Inferior parietal cortex (tissue), 1 donor: ENCODE measurements around the gene LEKR1.
"Not testable (repeated sequence)": the region's sequence is repeated elsewhere in the genome, so short reads cannot be mapped to it uniquely, and the experiment has no call there.

ENCODE experiments used
- DNase-seq: peaks from one replicate; pipeline ENCODE4 v3.0.0-alpha.2; 2016; ENCODE audit errors: extremely low spot score

The LEKR1 gene

DNA sequence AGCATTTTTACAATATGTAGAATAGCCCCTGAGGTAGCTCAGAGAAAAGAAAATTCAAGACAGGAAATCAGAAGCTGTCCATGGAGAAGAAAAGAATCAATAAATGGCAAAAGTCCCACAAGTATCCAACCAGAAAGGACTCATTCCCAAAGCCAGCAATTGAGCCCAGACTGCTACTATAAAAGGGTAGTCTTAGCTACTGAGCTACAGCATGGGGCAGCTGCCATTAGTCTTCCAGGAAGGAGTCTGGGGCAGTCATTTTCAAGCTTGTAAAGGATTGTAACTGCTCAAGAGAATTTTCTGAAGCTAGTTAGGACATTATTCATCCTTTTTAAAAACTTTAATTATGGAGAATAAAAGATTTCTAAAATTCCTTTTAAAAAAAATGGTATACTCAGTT lies 10.5 kb downstream of the LEKR1 start:
- no peak for DNase-seq

GRCh38 chr3:156837115-156837514 lies 11.0 kb downstream of the LEKR1 start:
- no peak for DNase-seq

DNA sequence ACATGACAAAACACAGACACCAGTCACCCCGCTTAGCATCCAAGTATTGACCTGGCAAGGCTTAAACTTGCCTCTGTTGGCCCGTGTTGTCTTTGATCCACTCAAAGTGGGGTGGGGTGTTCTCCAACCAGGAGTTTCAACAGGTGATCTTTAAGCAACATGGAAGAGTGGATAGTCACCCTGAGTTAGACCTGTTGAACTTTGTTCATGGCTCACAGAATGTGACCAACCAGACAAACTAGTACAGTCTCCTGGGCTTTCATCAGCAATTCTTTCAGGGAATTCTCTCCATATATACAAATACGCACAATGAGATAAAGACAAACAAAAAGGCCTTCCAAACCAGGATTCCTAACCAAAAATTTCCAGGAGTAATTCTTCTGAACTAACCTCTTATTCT lies 11.9 kb downstream of the LEKR1 start:
- DNase-seq = no peak

DNA sequence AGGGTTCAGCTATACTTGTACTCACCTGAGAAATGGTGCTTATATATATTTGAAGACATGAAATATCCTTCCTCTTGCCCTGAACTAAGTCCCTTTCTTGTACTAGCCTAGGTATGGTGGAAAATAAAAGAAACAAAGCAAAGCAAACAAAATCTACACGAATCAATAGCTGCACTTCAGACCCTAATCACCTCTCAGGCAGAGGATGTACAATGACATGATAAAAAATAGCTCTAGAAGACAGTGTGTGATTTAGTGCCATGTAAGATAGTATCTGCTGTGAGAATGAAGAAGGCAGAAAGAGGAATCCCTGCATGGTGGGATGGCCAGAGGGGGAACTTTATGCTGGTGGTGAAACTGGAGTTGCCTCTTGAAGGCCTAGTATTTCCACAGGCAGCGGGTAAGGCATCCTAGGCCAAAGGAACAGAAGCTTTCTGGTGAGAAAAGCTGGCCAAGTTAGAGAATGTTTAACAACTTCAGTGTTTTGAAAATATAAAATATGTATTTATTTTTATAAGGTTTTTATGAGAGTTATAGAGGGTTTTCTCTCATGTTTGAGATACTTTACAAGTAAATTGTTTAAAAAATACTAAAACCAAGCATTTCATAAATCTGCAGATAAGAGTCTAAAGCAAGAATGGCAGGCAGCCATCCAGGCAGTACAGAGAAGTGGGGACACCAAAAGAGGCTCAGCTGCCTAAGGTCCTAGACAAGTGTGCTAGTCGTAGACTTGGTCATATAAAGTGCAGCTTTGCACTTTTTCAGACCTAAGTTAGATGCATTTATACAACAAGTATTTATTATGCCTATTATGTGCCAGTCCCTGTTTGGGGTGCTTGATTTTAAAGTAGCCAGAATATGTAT lies 14.9 kb downstream of the LEKR1 start:
- DNase-seq = no peak

DNA sequence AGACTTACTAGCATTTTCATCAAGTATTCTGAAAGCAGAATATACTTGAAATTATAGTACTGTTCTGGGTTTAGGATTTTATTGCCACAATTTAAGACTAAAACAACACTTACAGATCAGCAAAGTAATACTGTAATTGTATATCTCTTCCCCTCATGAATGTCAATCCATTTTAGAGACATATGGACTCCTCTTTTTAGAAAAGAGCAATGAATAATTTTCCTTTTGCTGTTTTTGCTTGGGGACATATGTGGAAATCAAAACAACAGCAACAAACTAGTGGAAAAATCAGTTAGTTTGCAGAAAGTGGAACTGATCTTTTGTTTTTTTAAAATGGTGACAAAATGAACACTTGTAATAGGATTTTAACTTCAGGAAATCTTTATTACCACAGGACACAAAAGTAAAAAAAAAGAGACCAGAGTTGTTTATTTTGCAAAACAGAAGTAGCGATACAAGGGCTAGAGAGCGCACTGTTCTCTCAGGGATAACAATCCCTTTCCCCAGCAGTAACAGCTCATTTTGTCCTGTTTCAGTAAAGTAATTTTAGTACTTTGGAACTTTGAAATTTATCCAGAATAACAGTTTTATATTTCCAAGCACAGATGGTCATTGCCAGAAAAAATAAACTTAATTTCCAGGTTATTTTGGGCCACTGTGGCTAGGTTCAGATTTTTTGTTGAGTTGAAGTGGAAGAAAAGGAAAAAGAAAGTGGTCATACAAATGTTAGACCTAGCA lies 17.1 kb downstream of the LEKR1 start:
- DNase-seq = no peak

DNA sequence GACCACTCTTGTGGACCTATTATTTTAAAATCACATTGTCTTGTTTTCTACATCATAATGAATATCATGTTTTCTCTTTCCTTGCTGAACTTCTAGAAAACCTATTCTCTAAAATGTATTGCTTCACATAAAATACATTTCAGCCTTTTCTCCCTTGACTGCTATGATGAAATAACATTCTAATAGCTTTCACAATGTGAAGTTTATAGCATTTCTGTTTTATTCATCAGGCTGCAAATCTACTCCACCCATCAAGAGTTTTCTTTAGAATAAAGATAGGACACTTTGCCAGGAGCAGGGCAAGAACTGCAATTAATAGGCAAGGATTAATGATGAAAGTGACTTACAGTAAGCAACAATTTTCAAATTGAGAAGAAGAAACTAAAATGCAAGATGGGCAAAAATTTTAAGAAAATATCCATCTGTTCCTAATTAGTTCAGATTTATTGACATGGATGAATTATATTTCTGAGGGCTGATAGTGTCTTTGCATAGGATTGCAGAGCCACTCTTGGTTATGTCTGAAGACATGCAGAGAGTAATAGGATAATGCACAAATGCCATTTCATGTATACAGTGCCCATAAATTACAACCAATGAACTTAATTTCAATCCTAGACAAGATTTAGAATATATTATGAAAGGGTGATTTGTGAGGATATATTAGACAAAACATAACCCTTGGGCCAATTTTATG lies 21.7 kb downstream of the LEKR1 start:
- no peak for DNase-seq

GRCh38 chr3:156859578-156859977 lies 33.4 kb downstream of the LEKR1 start:
- DNase-seq = no peak

DNA sequence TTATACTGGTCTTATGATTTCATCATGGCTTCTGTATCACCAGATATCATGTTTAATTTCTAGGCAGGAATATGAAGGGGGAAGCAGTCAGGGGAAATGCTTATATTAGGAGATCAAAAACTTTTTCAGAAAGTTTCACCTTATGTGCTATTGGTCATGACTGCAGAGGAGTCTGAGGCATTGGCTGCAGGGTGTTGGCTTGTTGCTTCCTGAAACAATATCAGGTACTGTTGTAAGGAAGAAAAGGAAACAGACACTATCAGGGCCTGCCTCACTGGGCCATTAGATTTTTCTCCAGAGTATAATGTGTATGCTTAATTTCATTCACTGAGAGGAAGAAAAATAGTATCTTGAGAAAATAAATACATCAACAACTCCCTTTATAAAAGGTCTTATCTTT lies 34.7 kb downstream of the LEKR1 start:
- DNase-seq = no peak

DNA sequence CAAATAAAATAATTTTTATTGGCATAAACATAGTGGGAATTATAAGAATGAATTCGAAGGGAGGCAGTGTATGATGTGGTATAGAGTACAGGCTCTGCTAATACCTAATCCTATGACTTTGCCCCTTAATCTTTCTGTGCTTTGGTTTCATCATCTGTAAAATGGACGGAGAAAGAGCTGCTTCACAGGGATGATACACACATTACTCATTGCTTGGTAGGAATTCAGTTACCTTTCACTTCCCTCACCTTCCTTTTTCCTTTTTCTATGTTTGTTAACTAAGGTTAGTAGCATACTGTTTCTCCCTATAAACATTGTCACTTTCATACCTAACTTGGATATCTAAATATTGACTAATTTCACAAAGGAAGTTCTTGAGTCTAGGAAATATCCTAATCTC lies 36.2 kb downstream of the LEKR1 start:
- DNase-seq = no peak

DNA sequence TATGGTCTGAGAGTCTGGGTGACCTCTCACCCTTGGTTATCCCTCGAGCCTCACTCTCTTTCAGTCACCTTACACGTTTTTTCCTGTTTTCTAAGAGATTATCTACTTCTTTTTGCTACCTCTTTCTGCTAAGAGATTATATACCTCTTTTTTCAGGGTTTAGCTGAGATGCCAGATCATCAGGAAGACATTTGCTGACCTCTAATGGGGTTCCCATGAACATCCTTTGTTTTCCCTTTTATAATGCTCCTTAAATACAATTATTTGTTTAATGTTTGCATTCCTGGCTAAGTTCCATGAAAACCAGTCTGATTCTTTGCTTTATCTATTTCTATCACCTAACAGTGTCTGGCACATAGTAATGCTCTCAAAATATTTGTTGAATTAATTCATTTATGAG lies 39.6 kb downstream of the LEKR1 start:
- no peak for DNase-seq

GRCh38 chr3:156867174-156867573 lies 41.0 kb downstream of the LEKR1 start:
- no peak for DNase-seq

DNA sequence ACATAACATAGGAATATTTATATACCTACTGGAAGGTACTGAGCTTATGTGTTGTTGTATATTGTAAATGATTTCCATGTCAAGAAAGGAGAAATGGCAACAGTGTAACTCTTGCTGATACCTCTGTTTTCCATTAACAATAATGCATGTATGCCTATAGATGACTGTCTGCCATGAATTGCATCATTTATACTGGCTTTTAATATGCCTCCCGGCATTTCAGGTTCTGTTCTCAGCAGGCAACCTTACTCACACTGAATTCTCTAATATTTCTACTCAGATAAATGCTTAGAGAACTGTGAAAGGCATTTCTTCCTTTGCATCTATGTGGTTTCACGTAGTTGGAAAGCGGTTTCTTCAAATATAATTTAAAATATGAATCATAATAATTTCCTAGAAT lies 41.8 kb downstream of the LEKR1 start:
- no peak for DNase-seq

GRCh38 chr3:156873906-156874305 lies 47.8 kb downstream of the LEKR1 start:
- no peak for DNase-seq

DNA sequence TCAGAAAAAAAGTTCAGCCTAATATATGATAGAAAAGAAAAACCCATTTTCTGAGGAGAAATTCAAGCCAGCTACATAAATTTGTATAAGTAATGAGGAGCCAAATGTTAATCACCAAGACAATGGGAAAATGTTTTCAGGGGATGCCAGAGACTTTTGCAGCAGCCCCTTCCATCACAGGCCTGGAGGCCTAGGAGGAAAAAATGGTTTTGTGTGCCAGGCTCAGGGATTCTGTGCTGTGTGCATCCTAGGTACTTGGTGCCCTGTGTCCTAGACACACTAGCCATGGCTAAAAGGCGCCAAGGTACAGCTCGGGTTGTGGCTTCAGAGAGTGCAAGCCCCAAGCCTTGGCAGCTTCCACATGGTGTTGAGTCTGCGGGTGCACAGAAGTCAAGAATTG lies 53.3 kb downstream of the LEKR1 start:
- not testable (repeated sequence) for DNase-seq

DNA sequence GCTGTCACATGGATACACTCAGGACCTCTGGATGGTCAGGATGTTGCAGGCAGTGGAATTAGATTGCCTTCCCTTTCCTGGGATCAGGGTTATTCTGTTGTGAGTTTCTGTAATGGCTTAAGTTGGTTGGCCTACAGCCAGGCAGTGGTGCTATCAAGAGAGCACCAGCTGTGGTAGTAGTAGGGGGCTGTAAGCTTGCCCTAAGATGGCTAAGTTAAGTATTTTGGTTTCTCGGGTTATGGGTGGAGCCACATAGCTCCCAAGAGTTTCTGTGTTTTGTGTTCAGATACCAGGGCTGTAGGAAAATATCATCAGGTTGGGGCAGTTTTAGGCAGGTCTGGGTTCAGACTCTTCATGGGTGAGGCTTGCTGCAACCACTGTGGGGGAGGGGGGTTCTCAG lies 59.6 kb downstream of the LEKR1 start:
- no peak for DNase-seq

DNA sequence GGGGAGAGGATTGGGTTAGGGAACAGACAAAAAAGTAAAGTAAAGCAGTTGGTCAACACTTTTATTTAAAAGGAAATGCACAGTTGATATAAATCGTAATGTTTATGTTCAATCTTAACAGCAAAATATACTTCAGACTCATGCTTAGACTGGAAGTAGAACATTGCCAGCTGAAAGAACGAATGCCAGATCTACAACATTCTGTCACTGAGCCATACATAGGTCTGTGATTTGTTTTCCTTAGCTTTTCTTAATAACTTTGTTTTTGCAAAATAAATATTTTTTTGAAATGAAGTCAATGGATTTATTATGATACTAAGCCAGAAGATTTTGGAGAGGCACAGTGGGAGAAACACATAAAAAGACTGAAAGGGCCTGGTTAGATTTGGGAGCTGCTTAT lies 62.0 kb downstream of the LEKR1 start:
- no peak for DNase-seq

- DNase-seq = peak; percentile 13
These were observed 62.4 kb downstream of the LEKR1 start for GRCh38 chr3:156888576-156888975.

- DNase-seq = no peak
These were observed 66.5 kb downstream of the LEKR1 start for GRCh38 chr3:156892701-156893100.

GRCh38 chr3:156895374-156895773 lies 69.2 kb downstream of the LEKR1 start:
- not testable (repeated sequence) for DNase-seq

- not testable (repeated sequence) for DNase-seq
These were observed 71.7 kb downstream of the LEKR1 start for GRCh38 chr3:156897851-156898250.

DNA sequence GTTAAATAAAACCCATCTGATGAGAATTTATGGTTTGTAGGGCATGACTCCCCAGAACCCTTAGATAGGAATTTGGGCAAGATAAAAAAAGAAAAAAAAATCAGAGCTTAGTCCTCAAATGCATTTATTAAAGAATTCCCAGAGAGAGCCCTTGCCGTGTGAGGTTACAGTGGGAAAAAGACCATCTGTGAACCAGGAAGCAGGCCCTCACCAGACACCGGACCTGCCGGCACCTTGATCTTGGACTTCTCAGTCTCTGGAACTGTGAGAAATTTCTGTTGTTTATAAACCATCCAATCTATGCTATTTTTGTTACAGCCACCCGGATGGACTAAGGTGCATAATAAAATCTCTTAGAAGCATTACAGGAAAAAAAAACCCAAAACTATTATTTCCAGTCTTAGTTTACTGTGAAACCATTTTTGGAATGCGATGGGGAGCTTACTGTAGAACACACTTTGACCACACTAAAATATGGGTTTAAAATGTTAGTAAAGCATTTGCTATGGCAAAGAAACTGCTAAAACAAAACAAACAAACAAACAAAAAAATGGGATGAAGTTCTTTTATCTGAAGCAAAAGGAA lies 72.2 kb downstream of the LEKR1 start:
- no peak for DNase-seq

DNA sequence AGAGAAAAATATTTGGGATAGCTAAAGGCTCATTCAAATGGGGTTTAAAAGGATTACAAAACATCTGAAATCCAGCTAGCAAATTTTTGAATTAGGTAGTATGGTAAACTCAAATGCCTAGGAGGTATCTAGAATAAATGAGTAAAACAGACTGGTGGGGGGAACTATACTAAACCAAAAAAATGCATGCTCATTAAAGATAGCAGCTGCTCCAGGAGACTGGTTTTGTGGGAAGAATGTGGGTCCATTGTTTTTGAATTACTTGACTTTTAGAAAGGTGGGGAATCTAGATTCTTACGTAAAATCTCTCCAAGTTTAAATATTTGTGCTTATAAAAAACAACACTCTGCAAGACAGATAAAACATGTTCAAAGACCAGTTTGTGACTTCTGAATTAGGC lies 73.8 kb downstream of the LEKR1 start:
- no peak for DNase-seq
